CD4-positive, alpha-beta T cell treated with Interleukin-10 for 1 hour (primary cell): ENCODE measurements around the gene SLC27A5.

ENCODE experiments used
- DNase-seq: peaks from one replicate; pipeline ENCODE4 v3.0.0-alpha.2; 2020

The SLC27A5 gene

GRCh38 chr19:58511353-58512208, at the start of gene SLC27A5:
SLC27A5 (minus strand) TSS chr19:58511992; CDS start chr19:58511955, 37 bp downstream.
- no peak for DNase-seq

GRCh38 chr19:58560921-58561320, 49.1 kb upstream of the SLC27A5 start:
- DNase-seq: no peak

- DNase-seq: no peak
These were observed 48.5 kb upstream of the SLC27A5 start for GRCh38 chr19:58560007-58560887.

- peak; percentile 68 for DNase-seq
These were observed 47.6 kb upstream of the SLC27A5 start for GRCh38 chr19:58559275-58560006.

- peak; percentile 100 for DNase-seq
These were observed 47.0 kb upstream of the SLC27A5 start for GRCh38 chr19:58558623-58559274.

- peak; percentile 65 for DNase-seq
These were observed 46.4 kb upstream of the SLC27A5 start, which contains the start of gene UBE2M for GRCh38 chr19:58558066-58558622. UBE2M (minus strand) TSS chr19:58558611; CDS start chr19:58558381, 230 bp downstream.

GRCh38 chr19:58557221-58558065, 45.7 kb upstream of the SLC27A5 start:
- peak; percentile 31 for DNase-seq

GRCh38 chr19:58556622-58557220, 44.9 kb upstream of the SLC27A5 start:
- DNase-seq: no peak

GRCh38 chr19:58555920-58556621, 44.3 kb upstream of the SLC27A5 start:
- DNase-seq: no peak

- DNase-seq: no peak
These were observed 43.6 kb upstream of the SLC27A5 start for GRCh38 chr19:58555369-58555885.

- DNase-seq: peak; percentile 99
These were observed 42.9 kb upstream of the SLC27A5 start, which contains the start of gene CHMP2A for GRCh38 chr19:58554494-58555368. CHMP2A (minus strand) TSS chr19:58555105; CDS start chr19:58554212, 893 bp downstream.

- no peak for DNase-seq
These were observed 42.2 kb upstream of the SLC27A5 start for GRCh38 chr19:58553799-58554493.

- no peak for DNase-seq
These were observed 40.9 kb upstream of the SLC27A5 start for GRCh38 chr19:58552655-58553054.

- no peak for DNase-seq
These were observed 40.0 kb upstream of the SLC27A5 start for GRCh38 chr19:58551577-58552471.

- DNase-seq: no peak
These were observed 39.3 kb upstream of the SLC27A5 start for GRCh38 chr19:58551123-58551497.

- no peak for DNase-seq
These were observed 38.8 kb upstream of the SLC27A5 start for GRCh38 chr19:58550362-58551122.
